ENCODE results near the gene MAML3.

DNA sequence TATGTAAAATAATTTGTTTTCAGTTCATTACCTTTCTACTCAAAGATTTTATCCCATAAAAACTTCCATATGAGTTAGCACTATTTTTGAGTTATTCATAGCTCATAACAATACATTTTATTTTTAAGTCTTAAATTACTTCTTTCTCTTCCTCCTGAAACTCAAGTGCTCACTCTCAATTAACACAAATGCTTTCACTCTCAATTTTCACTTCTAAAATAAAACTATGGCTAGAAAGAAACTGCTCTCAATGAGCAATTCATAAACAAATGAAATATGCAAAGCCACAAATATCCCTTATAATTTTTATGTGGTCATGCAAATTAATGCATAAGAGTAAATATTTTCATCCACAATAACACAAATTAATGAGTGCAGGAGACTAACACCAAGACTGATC lies 38.8 kb downstream of the MAML3 start:
- TF ChIP-seq GATA2 (IDR thresholded peaks at IDR 0.05; ENCODE audit: low read depth, low read length), result no peak
- TF ChIP-seq GATA3 (IDR thresholded peaks at IDR 0.05; ENCODE audit: low read depth, low read length), result no peak
